Measurements from ENCODE around the gene CSNK1D. TPM values are rescaled to one million over a fixed set of nuclear protein-coding genes. Genes with fewer than 3 reads are reported as not detected.

Gene CSNK1D
- total RNA-seq, 2 experiments from 2014 or later: 118 to 182 TPM

DNA sequence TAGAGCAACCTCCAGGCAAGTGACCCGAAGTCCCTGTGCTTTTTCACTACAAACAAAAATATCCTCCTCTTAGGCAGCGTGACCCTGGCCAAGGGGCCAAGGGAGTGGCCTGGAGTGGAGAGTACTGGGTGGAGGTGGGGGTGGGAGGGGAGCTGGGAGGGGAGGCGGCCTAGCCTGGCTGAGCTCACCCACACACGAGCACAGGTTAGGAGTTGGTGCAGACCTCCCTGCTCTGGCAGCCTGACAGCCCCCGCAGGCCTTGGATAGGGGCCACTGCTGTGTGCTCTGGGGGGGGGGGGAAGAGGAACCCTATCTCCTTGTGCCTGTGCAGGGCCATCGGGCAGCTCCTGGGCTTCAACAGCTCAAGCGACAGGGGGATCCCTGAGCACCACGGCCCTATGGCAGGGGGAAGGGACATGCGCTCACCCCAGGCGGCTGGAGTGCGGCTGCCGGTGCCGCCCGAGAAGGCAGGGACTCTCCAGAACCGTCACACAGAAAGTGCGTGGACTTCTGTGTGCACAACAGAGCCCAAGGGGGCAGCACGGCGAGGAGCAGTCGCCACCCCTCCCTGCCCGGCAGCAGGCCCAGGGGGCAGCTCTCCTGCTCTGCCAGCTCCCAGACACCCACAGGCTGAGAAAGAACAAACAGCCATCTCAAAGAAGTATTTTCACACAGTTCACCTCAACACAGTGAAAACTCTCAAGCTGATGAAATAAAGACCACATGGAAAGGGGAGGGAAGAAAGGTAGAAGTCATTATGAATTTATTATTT, 31.4 kb downstream of the CSNK1D start:
- H3K36me3 Mint-ChIP-seq (ENCODE audit: low read depth): peaks cover 44% of the 10 kb centered on the region
- peaks cover 60% of the 10 kb centered on the region for H3K4me1 Mint-ChIP-seq
- ChIA-PET POLR2A (interaction anchor here (0.8 to 1.3 kb wide), 4 partner anchors 13 to 177 kb away, joined by 3 to 6 read pairs (median 4); partner anchors contain the start of genes OGFOD3 and SLC16A3), CTCF (interaction anchor here (0.6 to 1.6 kb wide), 7 partner anchors 33 to 177 kb away, joined by 3 to 4 read pairs (median 3); no protein-coding TSS in a partner anchor)
- H3K27me3 Mint-ChIP-seq: no peaks in the 10 kb centered on the region
- H3K27ac Mint-ChIP-seq: peak overlapping the region; percentile 83
- H3K9me3 Mint-ChIP-seq (ENCODE audit: low read depth): no peaks in the 10 kb centered on the region
- DNase-seq (peak; percentile 35), ATAC-seq (peak; percentile 4)
- intact Hi-C loops (cut with DNase I, micrococcal nuclease): no loop called here
- H3K4me3 Mint-ChIP-seq: peak overlapping the region; percentile 12

DNA sequence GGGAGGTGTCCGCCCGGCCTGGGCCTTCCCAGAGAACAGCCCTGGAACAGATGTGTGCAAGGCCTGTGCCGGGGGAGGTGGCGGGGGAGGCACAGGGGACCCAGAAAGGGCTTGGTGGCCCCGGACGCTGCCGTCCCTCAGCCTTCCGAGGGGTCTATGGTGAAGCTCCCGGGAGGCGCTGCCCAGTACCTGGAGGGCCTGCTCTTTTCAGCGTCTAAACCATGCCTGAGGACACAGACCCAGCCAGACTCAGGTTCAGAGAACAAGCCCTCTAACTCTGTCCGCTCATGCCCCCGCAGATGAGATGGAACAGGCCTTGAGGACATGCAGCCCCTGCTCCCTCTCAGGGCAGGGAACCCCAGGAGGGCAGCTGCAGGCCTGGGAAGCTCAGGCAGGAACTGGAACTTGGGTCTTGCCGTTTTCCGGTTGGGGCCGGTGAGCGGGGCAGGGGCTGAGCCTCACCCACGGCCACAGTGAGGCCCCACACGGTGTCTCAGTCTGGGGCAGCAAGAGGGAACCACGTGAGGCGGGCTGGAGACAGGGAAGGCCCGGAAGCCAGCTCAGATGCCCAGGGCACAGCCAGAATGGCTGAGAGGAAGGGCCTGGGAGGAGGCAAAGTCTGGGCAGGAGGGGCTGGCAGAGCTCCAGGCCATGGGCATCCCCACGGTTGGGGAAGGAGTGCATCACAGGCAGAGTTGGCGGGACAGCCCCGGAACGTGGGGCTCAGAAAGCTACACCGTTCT, 32.1 kb downstream of the CSNK1D start:
- ChIA-PET POLR2A (interaction anchor here (0.6 to 1.3 kb wide), 5 partner anchors 12 to 348 kb away, joined by 3 to 6 read pairs (median 3); partner anchors contain the start of genes OGFOD3 and SLC16A3), CTCF (interaction anchor here (0.6 to 1.6 kb wide), 9 partner anchors 10 to 178 kb away, joined by 3 to 4 read pairs (median 3); no protein-coding TSS in a partner anchor)
- Mint-ChIP-seq H3K36me3 (ENCODE audit: low read depth) (peaks cover 41% of the 10 kb centered on the region), H3K27ac (peak overlapping the region; percentile 83), H3K4me3 (peak overlapping the region; percentile 12), H3K4me1 (peaks cover 60% of the 10 kb centered on the region), H3K27me3 (no peaks in the 10 kb centered on the region), H3K9me3 (ENCODE audit: low read depth) (no peaks in the 10 kb centered on the region)
- DNase-seq (peak; percentile 90), ATAC-seq (peak; percentile 63)
- intact Hi-C loops (cut with DNase I, micrococcal nuclease): no loop called here

GRCh38 chr17:82240506-82241182, 32.9 kb downstream of the CSNK1D start:
- ChIA-PET POLR2A (interaction anchor here (0.6 to 1.4 kb wide), 3 partner anchors 57 to 348 kb away, joined by 3 to 4 read pairs (median 3); no protein-coding TSS in a partner anchor), CTCF (interaction anchor here (0.7 to 1.3 kb wide), 2 partner anchors 9 to 43 kb away, joined by 3 read pairs; no protein-coding TSS in a partner anchor)
- peaks cover 62% of the 10 kb centered on the region for H3K4me1 Mint-ChIP-seq
- no peak overlapping the region for H3K4me3 Mint-ChIP-seq
- DNase-seq (no peak), ATAC-seq (no peak)
- peaks cover 37% of the 10 kb centered on the region for H3K36me3 Mint-ChIP-seq (ENCODE audit: low read depth)
- no peaks in the 10 kb centered on the region for H3K27me3 Mint-ChIP-seq
- H3K27ac Mint-ChIP-seq: peak overlapping the region; percentile 77
- H3K9me3 Mint-ChIP-seq (ENCODE audit: low read depth): no peaks in the 10 kb centered on the region
- intact Hi-C loops (cut with DNase I, micrococcal nuclease): no loop called here

DNA sequence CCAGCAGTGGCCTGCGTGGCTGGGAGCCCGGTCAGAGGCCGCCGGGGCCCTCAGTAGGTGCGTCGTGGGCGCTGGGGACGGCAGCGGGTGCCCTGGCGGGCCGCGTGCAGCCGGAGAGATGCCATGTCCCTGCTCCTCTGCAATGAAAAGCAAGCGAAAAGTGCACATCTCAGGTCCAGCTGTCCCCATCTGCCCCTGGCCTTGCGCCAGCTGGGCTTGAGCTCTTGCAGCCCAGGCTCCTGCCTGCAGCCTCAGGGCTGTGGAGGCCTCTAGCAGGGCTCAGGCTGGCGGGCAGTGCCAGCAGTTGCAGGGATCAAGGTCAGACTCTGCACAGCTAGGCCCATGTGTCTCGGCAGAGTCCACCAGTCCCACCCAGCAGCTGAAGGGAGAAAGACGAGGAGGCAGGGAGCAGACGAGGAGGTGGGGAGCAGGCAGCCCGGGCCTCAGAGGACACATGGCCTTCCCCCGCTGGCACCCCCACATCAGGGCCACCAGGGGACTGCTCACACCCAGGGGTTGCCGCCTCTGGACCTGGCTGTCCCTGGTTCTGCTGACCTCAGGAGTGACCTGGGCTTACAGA, 33.5 kb downstream of the CSNK1D start:
- POLR2A ChIA-PET: interaction anchor here (1.4 kb wide), 1 partner anchor 57 kb away, joined by 4 read pairs; no protein-coding TSS in a partner anchor
- H3K4me3 Mint-ChIP-seq: no peak overlapping the region
- ATAC-seq: no peak
- H3K4me1 Mint-ChIP-seq: peaks cover 62% of the 10 kb centered on the region
- CTCF ChIA-PET: interaction anchor here (0.9 kb wide), 1 partner anchor 19 kb away, joined by 3 read pairs; no protein-coding TSS in a partner anchor
- H3K27me3 Mint-ChIP-seq: no peaks in the 10 kb centered on the region
- peaks cover 33% of the 10 kb centered on the region for H3K36me3 Mint-ChIP-seq (ENCODE audit: low read depth)
- H3K27ac Mint-ChIP-seq: peak overlapping the region; percentile 77
- DNase-seq: peak; percentile 25
- no peaks in the 10 kb centered on the region for H3K9me3 Mint-ChIP-seq (ENCODE audit: low read depth)
- intact Hi-C loops (cut with DNase I, micrococcal nuclease): loop anchor here (2.0 to 10.0 kb wide), 3 partner anchors 33 to 175 kb away; partner anchors contain the start of genes CD7 (in 1 of the 2), CSNK1D (in 1 of the 2), HEXD (in 1 of the 2) and OGFOD3 (in 1 of the 2)

GRCh38 chr17:82239401-82239925, 34.0 kb downstream of the CSNK1D start:
- H3K27me3 Mint-ChIP-seq: no peaks in the 10 kb centered on the region
- ATAC-seq (no peak), DNase-seq (no peak)
- no peaks in the 10 kb centered on the region for H3K9me3 Mint-ChIP-seq (ENCODE audit: low read depth)
- CTCF ChIA-PET: interaction anchor here (0.5 to 0.9 kb wide), 3 partner anchors 18 to 183 kb away, joined by 3 to 7 read pairs (median 4); no protein-coding TSS in a partner anchor
- H3K27ac Mint-ChIP-seq: no peak overlapping the region
- intact Hi-C loops (cut with DNase I, micrococcal nuclease): loop anchor here (2.0 to 10.0 kb wide), 3 partner anchors 33 to 175 kb away; partner anchors contain the start of genes CD7 (in 1 of the 2), CSNK1D (in 1 of the 2), HEXD (in 1 of the 2) and OGFOD3 (in 1 of the 2)
- H3K4me3 Mint-ChIP-seq: no peak overlapping the region
- peaks cover 62% of the 10 kb centered on the region for H3K4me1 Mint-ChIP-seq
- peaks cover 29% of the 10 kb centered on the region for H3K36me3 Mint-ChIP-seq (ENCODE audit: low read depth)
- POLR2A ChIA-PET: interaction anchor here (1.4 kb wide), 1 partner anchor 58 kb away, joined by 4 read pairs; no protein-coding TSS in a partner anchor

DNA sequence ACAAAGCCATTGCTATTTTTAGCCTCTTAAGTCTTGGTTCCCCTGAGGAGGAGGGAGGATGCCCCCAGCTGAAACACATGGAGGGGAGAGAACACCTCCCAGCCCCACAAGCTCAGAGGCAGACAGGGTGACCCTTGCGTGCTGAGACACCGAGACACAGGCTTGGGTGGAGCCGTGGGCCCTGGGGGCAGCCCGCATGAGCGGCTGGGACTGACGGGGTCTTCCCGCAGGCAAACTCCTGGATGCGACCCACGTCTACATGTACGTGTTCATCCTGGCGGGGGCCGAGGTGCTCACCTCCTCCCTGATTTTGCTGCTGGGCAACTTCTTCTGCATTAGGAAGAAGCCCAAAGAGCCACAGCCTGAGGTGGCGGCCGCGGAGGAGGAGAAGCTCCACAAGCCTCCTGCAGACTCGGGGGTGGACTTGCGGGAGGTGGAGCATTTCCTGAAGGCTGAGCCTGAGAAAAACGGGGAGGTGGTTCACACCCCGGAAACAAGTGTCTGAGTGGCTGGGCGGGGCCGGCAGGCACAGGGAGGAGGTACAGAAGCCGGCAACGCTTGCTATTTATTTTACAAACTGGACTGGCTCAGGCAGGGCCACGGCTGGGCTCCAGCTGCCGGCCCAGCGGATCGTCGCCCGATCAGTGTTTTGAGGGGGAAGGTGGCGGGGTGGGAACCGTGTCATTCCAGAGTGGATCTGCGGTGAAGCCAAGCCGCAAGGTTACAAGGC, 34.9 kb downstream of the CSNK1D start:
- peak overlapping the region; percentile 29 for H3K4me3 Mint-ChIP-seq
- peaks cover 21% of the 10 kb centered on the region for H3K36me3 Mint-ChIP-seq (ENCODE audit: low read depth)
- no peaks in the 10 kb centered on the region for H3K27me3 Mint-ChIP-seq
- ChIA-PET POLR2A (interaction anchor here (0.8 kb wide), 1 partner anchor 72 kb away, joined by 3 read pairs; no protein-coding TSS in a partner anchor), CTCF (interaction anchor here (0.6 to 1.2 kb wide), 7 partner anchors 31 to 205 kb away, joined by 3 to 5 read pairs (median 4); no protein-coding TSS in a partner anchor)
- DNase-seq (peak; percentile 87), ATAC-seq (peak; percentile 63)
- no peaks in the 10 kb centered on the region for H3K9me3 Mint-ChIP-seq (ENCODE audit: low read depth)
- H3K27ac Mint-ChIP-seq: peak overlapping the region; percentile 8
- H3K4me1 Mint-ChIP-seq: peaks cover 57% of the 10 kb centered on the region
- intact Hi-C loops (cut with DNase I, micrococcal nuclease): loop anchor here (2.0 to 10.0 kb wide), 3 partner anchors 34 to 176 kb away; partner anchors contain the start of genes CD7 (in 1 of the 2), CSNK1D (in 1 of the 2), HEXD (in 1 of the 2) and OGFOD3 (in 1 of the 2)

DNA sequence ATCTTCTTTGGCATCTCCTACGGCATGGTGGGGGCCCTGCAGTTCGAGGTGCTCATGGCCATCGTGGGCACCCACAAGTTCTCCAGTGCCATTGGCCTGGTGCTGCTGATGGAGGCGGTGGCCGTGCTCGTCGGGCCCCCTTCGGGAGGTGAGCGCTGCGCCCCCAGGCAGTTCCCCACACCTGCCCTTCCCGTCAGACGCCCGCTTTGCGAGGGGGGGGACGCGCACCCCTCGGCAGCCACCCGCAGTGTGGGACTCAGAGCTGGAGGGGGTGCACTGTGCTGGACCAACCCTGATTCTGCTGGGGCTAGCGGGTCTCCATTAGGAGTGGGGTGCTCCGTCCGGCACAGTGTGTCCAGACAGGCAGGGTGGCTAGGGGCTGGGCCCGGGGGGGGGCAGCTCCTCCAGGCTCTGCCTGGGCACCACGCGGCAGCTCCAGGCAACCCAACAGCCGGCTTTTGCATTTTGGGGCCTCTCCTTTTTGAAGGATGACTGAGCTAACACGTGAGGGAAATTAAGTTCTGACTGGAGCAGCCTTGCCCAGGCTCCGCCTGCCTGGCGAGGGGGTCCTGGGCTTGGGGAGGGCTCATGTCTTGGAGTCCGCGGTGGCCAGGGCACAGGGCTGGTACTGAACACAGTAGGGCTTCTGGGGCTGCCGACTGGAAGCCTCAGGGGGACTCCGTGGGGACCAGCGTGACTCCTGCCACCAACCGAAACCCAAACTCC, 35.6 kb downstream of the CSNK1D start:
- peaks cover 60% of the 10 kb centered on the region for H3K4me1 Mint-ChIP-seq
- no peaks in the 10 kb centered on the region for H3K9me3 Mint-ChIP-seq (ENCODE audit: low read depth)
- intact Hi-C loops (cut with DNase I, micrococcal nuclease): loop anchor here (2.0 to 10.0 kb wide), 5 partner anchors 35 to 177 kb away; partner anchors contain the start of genes CD7 (in 1 of the 2), CSNK1D (in 1 of the 2), HEXD (in 1 of the 2) and OGFOD3 (in 1 of the 2)
- H3K27ac Mint-ChIP-seq: no peak overlapping the region
- POLR2A ChIA-PET: interaction anchor here (0.8 to 1.1 kb wide), 2 partner anchors 9 to 73 kb away, joined by 3 to 4 read pairs; partner anchors contain the start of gene SLC16A3
- H3K36me3 Mint-ChIP-seq (ENCODE audit: low read depth): peaks cover 13% of the 10 kb centered on the region
- H3K4me3 Mint-ChIP-seq: peak overlapping the region; percentile 29
- ATAC-seq: no peak
- DNase-seq: peak; percentile 35
- CTCF ChIA-PET: interaction anchor here (0.7 to 1.2 kb wide), 4 partner anchors 44 to 205 kb away, joined by 3 to 5 read pairs (median 4); no protein-coding TSS in a partner anchor
- H3K27me3 Mint-ChIP-seq: no peaks in the 10 kb centered on the region

DNA sequence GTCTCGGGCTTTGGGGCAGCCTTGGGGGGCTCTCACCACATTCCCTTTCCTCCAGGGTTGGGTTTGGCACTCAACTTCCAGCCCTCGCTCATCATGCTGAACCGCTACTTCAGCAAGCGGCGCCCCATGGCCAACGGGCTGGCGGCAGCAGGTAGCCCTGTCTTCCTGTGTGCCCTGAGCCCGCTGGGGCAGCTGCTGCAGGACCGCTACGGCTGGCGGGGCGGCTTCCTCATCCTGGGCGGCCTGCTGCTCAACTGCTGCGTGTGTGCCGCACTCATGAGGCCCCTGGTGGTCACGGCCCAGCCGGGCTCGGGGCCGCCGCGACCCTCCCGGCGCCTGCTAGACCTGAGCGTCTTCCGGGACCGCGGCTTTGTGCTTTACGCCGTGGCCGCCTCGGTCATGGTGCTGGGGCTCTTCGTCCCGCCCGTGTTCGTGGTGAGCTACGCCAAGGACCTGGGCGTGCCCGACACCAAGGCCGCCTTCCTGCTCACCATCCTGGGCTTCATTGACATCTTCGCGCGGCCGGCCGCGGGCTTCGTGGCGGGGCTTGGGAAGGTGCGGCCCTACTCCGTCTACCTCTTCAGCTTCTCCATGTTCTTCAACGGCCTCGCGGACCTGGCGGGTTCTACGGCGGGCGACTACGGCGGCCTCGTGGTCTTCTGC, 36.3 kb downstream of the CSNK1D start:
- ATAC-seq (no peak), DNase-seq (peak; percentile 30)
- POLR2A ChIA-PET: interaction anchor here (0.8 to 2.8 kb wide), 3 partner anchors 8 to 213 kb away, joined by 3 to 10 read pairs (median 4); partner anchors contain the start of gene SLC16A3
- Mint-ChIP-seq H3K4me3 (no peak overlapping the region), H3K4me1 (peaks cover 54% of the 10 kb centered on the region), H3K27me3 (no peaks in the 10 kb centered on the region), H3K36me3 (ENCODE audit: low read depth) (peaks cover 8% of the 10 kb centered on the region), H3K9me3 (ENCODE audit: low read depth) (no peaks in the 10 kb centered on the region), H3K27ac (no peak overlapping the region)
- intact Hi-C loops (cut with DNase I, micrococcal nuclease): loop anchor here (2.0 to 10.0 kb wide), 3 partner anchors 84 to 178 kb away; partner anchors contain the start of genes HEXD (in 1 of the 2) and OGFOD3 (in 1 of the 2)
- CTCF ChIA-PET: interaction anchor here (0.6 to 1.5 kb wide), 7 partner anchors 8 to 1404 kb away, joined by 3 to 13 read pairs (median 3); no protein-coding TSS in a partner anchor

All from activated CD4-positive, alpha-beta T cell treated with anti-CD3 and anti-CD28 coated beads for 36 hours (primary cell).